ENCODE data around the gene LPAR6.

- TF ChIP-seq CTCF (IDR thresholded peaks at IDR 0.05) (no peak), RAD21 (IDR thresholded peaks at IDR 0.05; ENCODE audit: low read length) (no peak), ELF1 (IDR thresholded peaks at IDR 0.05) (no peak), FOXM1 (IDR thresholded peaks at IDR 0.05; ENCODE audit: low read depth) (no peak), GABPA (IDR thresholded peaks at IDR 0.05; ENCODE audit: low read depth) (no peak), PBX3 (IDR thresholded peaks at IDR 0.05) (no peak), USF1 (IDR thresholded peaks at IDR 0.05; ENCODE audit: borderline replicate concordance, low read depth) (no peak), EZH2phosphoT487 (IDR thresholded peaks at IDR 0.05; ENCODE audit: borderline replicate concordance, low read depth) (no peak)
These were observed 29.5 kb downstream of the LPAR6 start for GRCh38 chr13:48383384-48383783.

Measured in SK-N-SH (cell line).